Glomerular visceral epithelial cell (primary cell): ENCODE measurements around the gene CCSER1.
"Not testable (repeated sequence)": the region's sequence is repeated elsewhere in the genome, so short reads cannot be mapped to it uniquely, and the experiment has no call there.

ENCODE experiments used
- DNase-seq: peaks from one replicate; pipeline ENCODE4 v3.0.0-alpha.2; 2016; ENCODE audit errors: extremely low spot score

The CCSER1 gene

GRCh38 chr4:91519155-91519554, 1392.0 kb downstream of the CCSER1 start:
- no peak for DNase-seq

DNA sequence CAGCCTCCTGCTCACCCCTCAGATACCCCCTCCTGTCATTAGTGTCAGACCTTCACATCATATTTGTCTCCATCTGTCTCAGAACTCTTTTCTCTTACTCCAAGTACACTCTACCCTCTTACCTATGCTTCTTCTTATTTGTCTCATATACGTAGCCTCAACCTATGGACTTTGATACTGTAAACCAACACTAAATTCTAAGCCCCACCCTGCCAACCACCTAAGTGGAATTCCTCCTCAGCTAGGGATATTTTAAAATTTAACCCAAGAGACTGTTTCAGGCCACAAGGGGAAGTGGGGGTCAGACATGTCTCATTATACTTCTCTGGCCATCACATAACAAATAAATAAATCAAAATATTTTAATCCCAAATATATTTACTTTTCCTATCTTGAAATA, 1398.4 kb downstream of the CCSER1 start:
- DNase-seq: no peak

GRCh38 chr4:91527056-91527455, 1399.9 kb downstream of the CCSER1 start:
- DNase-seq: no peak

GRCh38 chr4:91567594-91567993, 1440.4 kb downstream of the CCSER1 start:
- DNase-seq: no peak

- DNase-seq: no peak
Measured at GRCh38 chr4:91577864-91578263, 1450.7 kb downstream of the CCSER1 start.

- no peak for DNase-seq
Measured at GRCh38 chr4:91590260-91590659, 1463.1 kb downstream of the CCSER1 start.

DNA sequence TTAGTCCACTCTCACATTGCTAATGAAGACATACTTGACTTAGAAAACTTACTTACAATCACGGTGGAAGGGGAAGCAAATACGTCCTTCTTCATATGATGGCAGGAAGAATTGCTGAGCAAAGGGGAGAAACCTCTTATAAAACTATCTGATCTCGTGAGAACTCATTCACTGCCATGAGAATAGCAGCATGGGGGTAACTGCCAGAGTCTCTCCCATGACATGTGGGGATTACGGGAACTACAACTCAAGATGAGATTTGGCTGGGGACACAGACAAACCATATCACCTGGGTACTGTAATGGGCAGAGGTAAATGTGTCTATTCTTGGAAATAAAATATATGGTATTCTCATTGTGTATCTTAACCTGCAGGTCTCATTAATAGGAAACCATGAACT, 1464.9 kb downstream of the CCSER1 start:
- DNase-seq: no peak

DNA sequence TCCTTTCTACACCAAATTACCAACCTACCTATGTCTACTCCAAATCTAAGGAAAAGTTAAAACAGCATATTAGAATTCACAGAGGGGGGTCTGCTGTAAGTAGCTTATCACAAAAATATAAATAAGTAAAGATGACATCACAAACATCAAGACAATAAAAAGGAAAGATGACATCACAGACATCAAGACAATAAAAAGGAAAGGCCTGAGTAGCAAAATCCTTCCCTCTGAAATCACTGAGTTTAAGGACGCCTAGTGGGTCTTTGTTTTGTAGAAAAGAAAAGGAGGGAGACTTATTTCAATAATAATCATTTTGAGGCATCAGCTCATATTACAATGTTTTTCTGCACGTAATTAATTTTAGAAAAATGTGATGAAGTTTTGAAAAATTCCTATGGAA, 1469.5 kb downstream of the CCSER1 start:
- no peak for DNase-seq

DNA sequence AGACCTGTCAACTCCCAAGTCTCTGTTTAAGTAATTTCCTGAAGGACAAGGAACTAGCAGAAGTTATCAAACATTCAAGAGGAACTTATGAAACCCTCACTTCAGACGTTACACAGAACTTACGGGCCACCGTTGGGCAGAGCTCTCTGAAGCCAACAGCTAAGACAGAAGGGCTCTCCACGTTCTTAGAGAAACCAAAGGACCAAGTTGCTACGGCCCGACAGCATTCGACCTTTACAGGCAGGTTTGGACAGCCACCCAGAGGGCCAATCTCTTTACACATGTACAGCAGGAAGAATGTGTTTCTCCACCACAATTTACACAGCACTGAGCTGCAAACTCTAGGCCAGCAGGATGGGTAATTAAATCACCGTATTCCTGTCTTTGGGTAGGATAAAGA, 1471.5 kb downstream of the CCSER1 start:
- DNase-seq: no peak

DNA sequence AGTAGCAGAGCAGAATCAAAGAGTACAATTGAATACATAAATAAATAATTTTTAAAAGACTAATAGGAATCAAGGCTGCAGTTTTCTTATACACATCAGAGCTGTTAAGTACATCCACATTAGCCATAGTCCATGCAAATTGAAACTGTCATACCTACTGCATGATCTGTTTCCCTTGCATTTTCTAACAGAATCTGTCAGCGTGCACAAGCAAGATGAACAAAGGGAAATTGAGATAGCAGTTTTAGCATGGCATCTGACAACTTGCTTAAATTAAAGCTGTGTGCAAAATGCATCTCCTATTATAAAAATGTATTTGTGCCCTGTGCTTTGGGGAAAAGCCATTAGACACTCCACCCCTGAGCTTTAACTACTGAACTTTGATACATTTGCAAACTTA, 1473.1 kb downstream of the CCSER1 start:
- DNase-seq: no peak

DNA sequence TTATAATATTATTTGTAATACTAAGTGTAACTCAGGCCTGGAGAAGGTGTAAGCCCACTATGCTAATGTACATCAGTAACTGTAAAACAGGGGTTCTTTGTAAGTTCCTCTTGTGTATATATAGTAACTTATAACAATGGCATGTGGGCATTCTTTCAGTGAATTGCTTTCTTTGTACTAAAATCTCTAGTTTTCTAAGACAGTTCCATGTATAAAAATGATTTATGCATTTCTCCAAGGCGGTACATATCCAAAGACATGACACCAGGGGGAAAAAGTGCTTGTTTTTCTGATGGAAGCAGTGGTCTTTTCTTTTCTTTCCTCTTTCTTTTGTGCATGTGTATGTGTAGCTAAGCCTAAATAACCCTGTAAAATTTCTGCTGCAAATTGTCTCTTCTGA, 1474.2 kb downstream of the CCSER1 start:
- no peak for DNase-seq

- no peak for DNase-seq
Measured at GRCh38 chr4:91611782-91612181, 1484.6 kb downstream of the CCSER1 start.

- DNase-seq: no peak
Measured at GRCh38 chr4:91620952-91621351, 1493.8 kb downstream of the CCSER1 start.

DNA sequence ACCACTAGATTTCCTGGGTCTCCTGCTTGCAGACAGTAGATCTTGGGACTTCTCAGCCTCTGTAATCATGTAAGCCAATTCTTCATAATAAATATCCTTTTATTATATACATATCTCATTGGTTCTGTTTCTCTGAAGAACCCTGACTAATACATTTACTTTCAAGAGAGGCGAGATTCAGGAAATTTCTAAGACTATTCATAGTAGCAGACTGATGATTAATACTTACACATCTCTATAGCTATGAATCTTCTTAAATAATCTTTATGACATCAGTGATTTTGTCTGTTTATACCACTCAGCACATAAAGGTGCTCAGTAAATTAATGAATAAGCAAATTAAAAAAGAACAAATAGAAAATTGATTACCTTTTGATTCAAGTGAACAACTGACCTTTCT, 1494.3 kb downstream of the CCSER1 start:
- no peak for DNase-seq

- no peak for DNase-seq
Measured at GRCh38 chr4:91622925-91623602, 1495.9 kb downstream of the CCSER1 start.

- DNase-seq: not testable (repeated sequence)
Measured at GRCh38 chr4:91623603-91623967, 1496.4 kb downstream of the CCSER1 start.

- no peak for DNase-seq
Measured at GRCh38 chr4:91630054-91630453, 1502.9 kb downstream of the CCSER1 start.

- DNase-seq: no peak
Measured at GRCh38 chr4:91630764-91631163, 1503.6 kb downstream of the CCSER1 start.

GRCh38 chr4:91631335-91631734, 1504.1 kb downstream of the CCSER1 start:
- no peak for DNase-seq

- DNase-seq: no peak
Measured at GRCh38 chr4:91636083-91636482, 1508.9 kb downstream of the CCSER1 start.
